ENCODE results near the gene ATP2C1.
A peak's percentile ranks its signal among the peaks of the same experiment; 100 is the strongest.

The ATP2C1 gene

GRCh38 chr3:130979117-130979516 lies 85.2 kb downstream of the ATP2C1 start:
- no peak for DNase-seq

GRCh38 chr3:130981469-130981868 lies 87.6 kb downstream of the ATP2C1 start:
- no peak for DNase-seq

- DNase-seq: no peak
These were observed 96.4 kb downstream of the ATP2C1 start for GRCh38 chr3:130990282-130990681.

GRCh38 chr3:130991126-130991525 lies 97.2 kb downstream of the ATP2C1 start:
- no peak for DNase-seq

GRCh38 chr3:130992344-130992743 lies 98.5 kb downstream of the ATP2C1 start:
- no peak for DNase-seq

- DNase-seq: no peak
These were observed 103.4 kb downstream of the ATP2C1 start for GRCh38 chr3:130997289-130997688.

- no peak for DNase-seq
These were observed 107.2 kb downstream of the ATP2C1 start for GRCh38 chr3:131001071-131001470.

- no peak for DNase-seq
These were observed 110.7 kb downstream of the ATP2C1 start for GRCh38 chr3:131004603-131005002.

GRCh38 chr3:131007256-131007655 lies 113.4 kb downstream of the ATP2C1 start:
- no peak for DNase-seq

- DNase-seq: no peak
These were observed 113.9 kb downstream of the ATP2C1 start for GRCh38 chr3:131007782-131008181.

- DNase-seq: no peak
These were observed 114.4 kb downstream of the ATP2C1 start for GRCh38 chr3:131008326-131008725.

- no peak for DNase-seq
These were observed 115.8 kb downstream of the ATP2C1 start for GRCh38 chr3:131009698-131010097.

- DNase-seq: no peak
These were observed 125.1 kb downstream of the ATP2C1 start for GRCh38 chr3:131018970-131019369.

- peak in 1 of 56 donors; percentile 8 for DNase-seq
These were observed 126.3 kb downstream of the ATP2C1 start for GRCh38 chr3:131020122-131020693.

GRCh38 chr3:131025539-131025938 lies 131.7 kb downstream of the ATP2C1 start:
- no peak for DNase-seq

GRCh38 chr3:131026321-131027151 lies 132.7 kb downstream of the ATP2C1 start, which contains the start of the genes ASTE1 and NEK11:
ASTE1 (minus strand) TSS chr3:131026825; CDS start chr3:131025306, 1,519 bp downstream.
NEK11 (plus strand) TSS chr3:131026877; CDS start chr3:131029709, 2,832 bp downstream.
- peak; percentile 27 to 91 (median 78) for DNase-seq

- no peak for DNase-seq
These were observed 135.0 kb downstream of the ATP2C1 start for GRCh38 chr3:131028844-131029243.

GRCh38 chr3:131031660-131032059 lies 137.8 kb downstream of the ATP2C1 start:
- no peak for DNase-seq

- no peak for DNase-seq
These were observed 139.7 kb downstream of the ATP2C1 start for GRCh38 chr3:131033480-131034080.

GRCh38 chr3:131036200-131036816 lies 142.4 kb downstream of the ATP2C1 start:
- no peak for DNase-seq

- DNase-seq: no peak
These were observed 143.1 kb downstream of the ATP2C1 start for GRCh38 chr3:131036986-131037385.

GRCh38 chr3:131038326-131038725 lies 144.4 kb downstream of the ATP2C1 start:
- no peak for DNase-seq

All from amygdala (tissue), 56 donors.